Endothelial cell of umbilical vein (primary cell): ENCODE results near the gene TNFRSF19. TPM values are rescaled to one million over a fixed set of nuclear protein-coding genes. Genes with fewer than 3 reads are reported as not detected.

ENCODE experiments used
- BruUV-seq: library from RNA; stranded (reverse); fragments of 400-500 nt; replicated peaks from 2 replicates; lab custom pipeline; 2021; lab: Mats Ljungman, UMichigan
- CTCF ChIA-PET: fragments of 300-600, 350-600 bp; sonication (Branson Sonifier 250); formaldehyde crosslinking; loops from one replicate; lab custom pipeline; 2021; ENCODE audit warnings: antibody characterized with exemption, inconsistent platforms; lab: Charles Lee
- POLR2A ChIA-PET: fragments of 300-600, 350-600 bp; sonication (Branson Sonifier 250); formaldehyde crosslinking; loops from one replicate; lab custom pipeline; 2021; ENCODE audit warnings: antibody characterized with exemption, inconsistent platforms; lab: Charles Lee
- DNase-seq: peaks from one replicate; pipeline ENCODE4 v3.0.0-alpha.2; 2011; ENCODE audit warnings: low read depth, low spot score
- FAIRE-seq: peaks from 2 replicates; lab custom pipeline; 2011; peaks lifted over from hg19 to GRCh38; lab: Jason Lieb, UNC
- H2AFZ ChIP-seq: 2 replicates; pipeline ENCODE4 v1.6.0; 2012; ENCODE audit warnings: low read depth, low read length, control low read depth, inconsistent platforms
- H3K27ac ChIP-seq: 2 replicates; pipeline ENCODE4 v1.5.1; 2011; ENCODE audit warnings: low read depth, mild to moderate bottlenecking, control low read depth, low read length, moderate library complexity; ENCODE audit not compliant: insufficient read depth
- H3K27me3 ChIP-seq, 2 experiments: 2 replicates each; pipeline versions ENCODE4 v1.6.0 to v1.6.1; 2011; ENCODE audit warnings: low read length in 2 of 2, mixed read lengths in 1 of 2; ENCODE audit not compliant: control insufficient read depth in 2 of 2, insufficient read depth in 2 of 2
- H3K36me3 ChIP-seq, 2 experiments: 2 replicates in 1 of 2; 3 replicates in 1 of 2; pipeline ENCODE4 v1.5.1; 2011; ENCODE audit warnings: low read length in 2 of 2, mild to moderate bottlenecking in 1 of 2, moderate library complexity in 1 of 2; ENCODE audit not compliant: control insufficient read depth in 2 of 2, insufficient read depth in 2 of 2; ENCODE audit errors: extremely low read depth in 1 of 2
- H3K4me1 ChIP-seq: 3 replicates; pipeline ENCODE4 v1.5.1; 2011; ENCODE audit warnings: mild to moderate bottlenecking, low read length; ENCODE audit not compliant: control insufficient read depth, insufficient read depth; ENCODE audit errors: extremely low read depth
- H3K4me2 ChIP-seq: 2 replicates; pipeline ENCODE4 v1.6.1; 2011; ENCODE audit warnings: low read length, control low read depth, mixed read lengths; ENCODE audit not compliant: insufficient read depth
- H3K4me3 ChIP-seq, 3 experiments: fragments of 200-600 bp in 1 of 3; sonication (generic), shearing (Covaris generic) in 1 of 3; replicated peaks in 1 of 3; 2 replicates each; pipeline ENCODE4 v1.5.1; 2011 to 2016; ENCODE audit warnings: control low read depth in 3 of 3, low read length in 3 of 3, mild to moderate bottlenecking in 2 of 3, inconsistent platforms in 1 of 3, low read depth in 1 of 3, moderate library complexity in 1 of 3; ENCODE audit not compliant: insufficient read depth in 1 of 3
- H3K79me2 ChIP-seq: 2 replicates; pipeline ENCODE4 v1.6.0; 2012; ENCODE audit warnings: low read length, inconsistent platforms; ENCODE audit not compliant: control insufficient read depth, insufficient read depth
- H3K9ac ChIP-seq: replicated peaks from 2 replicates; pipeline ENCODE3; 2011; ENCODE audit warnings: low read length, control low read depth; ENCODE audit not compliant: insufficient read depth; ENCODE audit errors: extremely low read depth
- H3K9me1 ChIP-seq: replicated peaks from 3 replicates; pipeline ENCODE4 v1.6.0; 2011; ENCODE audit warnings: mild to moderate bottlenecking, low read length; ENCODE audit not compliant: control insufficient read depth, insufficient read depth; ENCODE audit errors: extremely low read depth
- H3K9me3 ChIP-seq: replicated peaks from 2 replicates; pipeline ENCODE4 v1.5.1; 2012; ENCODE audit warnings: low read length, inconsistent platforms; ENCODE audit not compliant: control insufficient read depth, insufficient read depth
- H4K20me1 ChIP-seq: replicated peaks from 2 replicates; pipeline ENCODE3; 2011; ENCODE audit warnings: mild to moderate bottlenecking, low read length; ENCODE audit not compliant: control insufficient read depth, insufficient read depth; ENCODE audit errors: extremely low read depth
- CTCF ChIP-seq, 2 donors: IDR thresholded peaks; 1 replicate in 1 of 2; 2 replicates in 1 of 2; pipeline ENCODE4 v1.5.1; 2011; ENCODE audit warnings: low read length in 2 of 2, mild to moderate bottlenecking in 2 of 2, moderate library complexity in 2 of 2, control low read depth in 1 of 2, inconsistent platforms in 1 of 2, low read depth in 1 of 2; ENCODE audit not compliant: insufficient read depth in 1 of 2; ENCODE audit errors: extremely low read depth in 1 of 2
- EZH2 ChIP-seq: IDR thresholded peaks from 2 replicates; pipeline ENCODE4 v1.6.1; 2012; ENCODE audit warnings: borderline replicate concordance, low read depth, mild to moderate bottlenecking, moderate library complexity, low read length, inconsistent platforms; ENCODE audit not compliant: severe bottlenecking
- FOS ChIP-seq: IDR thresholded peaks from 2 replicates; pipeline ENCODE4 v1.6.1; 2011; ENCODE audit warnings: mild to moderate bottlenecking, low read length, moderate library complexity, borderline replicate concordance; ENCODE audit not compliant: insufficient read depth
- GATA2 ChIP-seq: IDR thresholded peaks from 2 replicates; pipeline ENCODE4 v1.7.0; 2011; ENCODE audit warnings: low read depth, mild to moderate bottlenecking, moderate library complexity, mixed read lengths, low read length; ENCODE audit not compliant: insufficient read length, insufficient read depth
- JUN ChIP-seq: IDR thresholded peaks from 2 replicates; pipeline ENCODE4 v1.6.1; 2011; ENCODE audit warnings: borderline replicate concordance, low read depth; ENCODE audit not compliant: insufficient read length, insufficient read depth
- MAX ChIP-seq: IDR thresholded peaks from 2 replicates; pipeline ENCODE4 v1.6.1; 2011; ENCODE audit not compliant: insufficient read depth, insufficient read length
- MYC ChIP-seq: IDR thresholded peaks from one replicate; pipeline ENCODE4 v1.6.1; 2011; ENCODE audit warnings: mild to moderate bottlenecking, low read depth, low read length
- POLR2A ChIP-seq: IDR thresholded peaks from 2 replicates; pipeline ENCODE4 v1.6.1; 2012; ENCODE audit warnings: low read depth, mild to moderate bottlenecking, control low read depth, low read length
- POLR2AphosphoS5 ChIP-seq: IDR thresholded peaks from 2 replicates; pipeline ENCODE4 v1.6.1; 2012; ENCODE audit warnings: low read depth, mild to moderate bottlenecking, control low read depth, low read length, moderate library complexity; ENCODE audit not compliant: insufficient read depth
- dilution Hi-C: fragments of 300-500 bp; cut with MboI; formaldehyde crosslinking; loops from one replicate; pipeline ENCODE4 v1.15.0; 2019; ENCODE audit warnings: low sequenced_read_pairs; ENCODE audit not compliant: extremely low pct_ligation_motif_present
- intact Hi-C: fragments of 100-400 bp; cut with micrococcal nuclease; formaldehyde crosslinking; loops from one replicate; pipeline ENCODE4 v1.10.0; 2022
- polyA plus RNA-seq, 4 experiments: library from polyadenylated mRNA; depleted of rRNA in 3 of 4; stranded (reverse) in 3 of 4; unstranded in 1 of 4; fragments of >200 nt; gene quantifications; 2 replicates each; pipeline versions ENCODE4 v1.2.1 to v1.2.3, GENCODE V29; 2011 to 2012; ENCODE audit warnings: missing spikeins in 1 of 4
- total RNA-seq: library from RNA; stranded (reverse); gene quantifications from 2 replicates; pipeline ENCODE4 v1.2.3, GENCODE V29; 2021

Gene TNFRSF19
- total and polyA plus RNA-seq, 2 donors (not counting 3 experiments of a cell fraction or from before 2014, with no cell fraction given): 0.23 to 0.29 TPM

- H3K27ac ChIP-seq: no peak overlapping the region
- H3K27me3 ChIP-seq: no peaks in the 10 kb centered on the region
- no peaks in the 10 kb centered on the region for H3K36me3 ChIP-seq
- H3K4me3 ChIP-seq: no peak overlapping the region
- H3K4me1 ChIP-seq: no peaks in the 10 kb centered on the region
- FAIRE-seq (no peak), DNase-seq (no peak)
- POLR2A ChIA-PET: no interaction called here
- H2AFZ ChIP-seq: no peak overlapping the region
- no peaks in the 10 kb centered on the region for H3K79me2 ChIP-seq
- no peak overlapping the region for H3K9ac ChIP-seq
- BruUV-seq: no TSS peak
- dilution Hi-C loops (no loop called here), intact Hi-C loops (no loop called here)
- H3K4me2 ChIP-seq: no peak overlapping the region
- CTCF ChIA-PET: interaction anchor here (1.2 to 2.1 kb wide), 4 partner anchors 11 to 170 kb away, joined by 3 to 10 read pairs (median 6); partner anchors contain the start of gene MIPEP
- no peak for TF ChIP-seq MAX
- no peak for TF ChIP-seq EZH2
- no peak for TF ChIP-seq FOS
- no peak for TF ChIP-seq POLR2A
- no peak for TF ChIP-seq POLR2AphosphoS5
- TF ChIP-seq CTCF (IDR thresholded peaks at IDR 0.05; ENCODE audit: extremely low read depth in 1 of 2, insufficient read depth in 1 of 2, low read depth in 1 of 2, low read length in 2 of 2): no peak
- TF ChIP-seq MYC: no peak
- no peak for TF ChIP-seq JUN
- no peak for TF ChIP-seq GATA2
- no peaks in the 10 kb centered on the region for H4K20me1 ChIP-seq
- no peaks in the 10 kb centered on the region for H3K9me1 ChIP-seq
- H3K9me3 ChIP-seq: no peaks in the 10 kb centered on the region
These were observed 148.8 kb downstream of the TNFRSF19 start for GRCh38 chr13:23718996-23719395.
